NCI-H1436 treated with DMSO at 0.1 percent for 48 hours (cell line): ENCODE measurements around the gene C22orf23.

Experiments
- DNase-seq: peaks from one replicate; lab custom pipeline; 2025; lab: John Stamatoyannopoulos, UW

The C22orf23 gene

DNA sequence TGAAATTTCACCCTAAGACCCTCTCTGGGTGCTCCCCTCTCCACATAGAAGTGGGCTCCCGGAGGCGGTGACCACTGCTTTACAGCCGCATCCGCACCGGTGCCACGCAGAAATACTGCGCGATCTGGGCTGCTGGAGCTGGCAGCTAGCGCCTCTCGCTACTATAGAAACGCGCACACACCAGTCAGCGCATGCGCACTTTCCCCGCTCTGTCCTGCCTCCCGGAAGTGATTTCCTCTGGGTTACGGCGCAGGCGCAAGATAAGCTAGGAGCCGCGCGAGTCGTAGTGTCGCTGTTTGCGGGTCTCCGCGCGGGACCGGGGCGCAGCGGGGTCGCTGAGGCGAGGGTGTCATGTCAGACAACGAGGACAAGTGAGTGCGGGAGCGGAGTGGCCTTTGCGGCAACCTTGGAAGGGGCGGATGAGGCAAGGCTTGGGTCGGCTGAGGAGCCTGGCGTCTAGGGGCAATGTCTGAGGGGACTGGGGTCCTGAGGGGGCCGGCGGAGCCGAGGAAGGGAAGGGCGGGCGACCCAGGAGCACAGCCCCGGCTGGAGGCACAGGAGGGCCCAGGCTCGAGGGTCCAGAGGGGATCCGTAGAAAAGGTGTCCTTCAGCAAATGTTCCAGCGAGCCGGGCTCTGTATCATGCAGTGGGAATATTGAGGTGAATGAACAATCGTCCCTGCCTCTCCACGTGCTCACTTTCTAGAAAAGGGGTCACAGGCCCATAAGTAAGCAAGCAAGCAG lies at the start of gene C22orf23, which contains the start of gene POLR2F:
Gene C22orf23, minus strand, starts transcription at position 165 of the 743 bp plus-strand sequence. CDS start 452 bp downstream, outside the sequence.
Gene POLR2F, plus strand, starts transcription at position 263 of the 743 bp plus-strand sequence. Its CDS starts 89 bp downstream, at position 352.
- peak; percentile 83 for DNase-seq

DNA sequence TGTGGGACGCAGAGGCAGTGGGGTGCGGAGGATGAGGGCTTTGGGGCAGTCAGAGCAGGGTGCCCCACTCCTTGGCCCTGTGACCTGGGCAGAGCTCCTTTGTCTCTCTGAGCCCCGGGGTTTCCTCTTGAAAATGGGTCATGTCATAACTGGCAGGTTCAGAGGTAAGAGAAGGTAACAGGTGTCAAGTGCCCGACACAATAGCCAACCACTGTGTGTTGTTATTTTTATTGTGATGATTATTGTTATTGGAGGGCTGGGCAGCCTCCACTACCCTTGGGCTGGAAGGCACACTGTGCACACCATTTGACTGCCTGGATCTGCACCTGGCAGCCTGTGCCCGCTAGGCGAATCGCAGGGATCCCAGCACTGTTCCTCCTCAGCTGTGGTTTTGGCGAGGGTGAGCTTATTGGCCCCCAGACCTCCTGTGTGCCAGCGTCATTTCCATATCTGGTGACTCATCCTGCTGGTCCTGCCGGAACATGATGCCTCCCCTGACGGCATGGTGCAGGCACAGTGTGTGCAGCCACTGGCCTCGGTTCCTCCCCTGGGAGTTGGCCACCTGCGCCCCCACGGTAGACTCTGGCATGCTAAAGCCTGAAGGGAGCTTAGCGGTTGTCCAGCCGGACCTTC lies 46.4 kb upstream of the C22orf23 start:
- DNase-seq: peak; percentile 23

DNA sequence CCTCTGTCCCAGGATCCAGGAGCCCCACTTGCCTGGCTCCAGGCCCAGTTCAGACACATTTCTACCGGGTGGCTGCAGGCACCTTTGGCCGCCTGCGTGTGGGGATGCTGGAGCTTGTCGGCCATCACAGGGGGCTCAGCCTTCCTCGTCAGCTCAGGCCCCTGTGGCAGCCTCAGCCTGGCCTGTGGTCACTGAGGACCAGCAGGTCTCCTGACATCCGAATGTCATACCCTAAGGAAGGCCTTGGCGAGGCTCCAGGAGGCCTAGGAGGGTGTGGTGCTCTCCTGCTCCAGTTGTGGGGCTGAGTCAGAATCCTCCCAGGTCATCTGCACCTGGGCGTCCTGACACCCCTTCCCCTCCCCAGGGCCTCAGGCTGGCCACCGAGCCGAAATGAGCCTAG lies 45.8 kb upstream of the C22orf23 start:
- no peak for DNase-seq

DNA sequence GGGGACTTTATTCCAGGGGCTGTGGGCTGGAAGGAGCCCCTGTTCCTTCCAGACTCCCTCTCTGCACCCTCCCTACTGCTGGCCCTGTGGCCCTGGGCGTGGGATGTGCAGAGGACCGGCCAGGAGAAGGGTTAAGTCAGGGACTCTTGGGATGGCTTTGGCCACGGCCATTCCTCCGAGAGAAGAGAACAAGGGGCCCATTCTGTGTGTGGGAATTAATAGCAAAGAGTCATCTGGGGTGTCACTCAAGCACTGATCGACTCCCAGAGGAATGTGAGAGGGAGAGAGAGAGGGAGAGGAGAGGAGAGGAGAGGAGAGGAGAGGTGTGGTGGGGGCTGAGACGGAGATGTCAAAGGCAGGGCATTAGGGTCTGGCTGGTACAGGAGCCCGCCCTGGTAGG lies 45.1 kb upstream of the C22orf23 start:
- DNase-seq: no peak

DNA sequence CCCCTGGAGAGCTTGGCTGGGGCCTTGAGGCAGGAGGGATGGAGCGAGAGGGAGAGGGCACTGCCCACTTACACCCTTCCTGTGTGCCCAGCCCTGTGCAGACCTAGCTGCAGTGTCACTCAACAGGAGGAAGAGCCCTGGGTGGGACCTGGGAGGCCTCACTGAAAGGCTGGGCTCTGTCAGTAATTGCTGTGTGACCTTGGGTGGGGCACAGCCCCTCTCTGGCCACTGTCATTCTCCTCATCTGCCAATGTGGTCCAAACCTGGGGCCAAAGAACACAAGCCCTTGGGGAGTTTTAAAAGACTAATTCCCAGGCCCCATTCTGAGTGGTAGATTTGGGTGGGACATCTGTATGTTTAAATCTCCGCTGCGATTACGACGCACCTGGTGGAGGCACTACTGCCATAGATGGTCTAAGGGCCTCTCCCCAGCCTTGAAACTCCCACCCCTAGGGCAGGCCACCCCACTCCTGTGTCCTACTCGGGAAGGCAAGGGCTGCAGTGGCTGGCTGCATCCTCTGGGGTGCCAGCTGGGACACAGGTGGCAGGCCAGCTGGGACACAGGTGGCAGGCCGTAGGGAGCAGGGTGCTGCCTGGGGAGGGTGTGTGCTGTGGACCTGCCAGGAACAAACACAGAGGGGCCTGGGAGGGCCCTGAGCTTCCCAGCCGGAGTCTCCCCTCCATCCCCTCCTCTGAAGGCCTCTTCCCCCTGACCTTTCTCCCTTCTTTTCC lies 43.3 kb upstream of the C22orf23 start:
- no peak for DNase-seq

DNA sequence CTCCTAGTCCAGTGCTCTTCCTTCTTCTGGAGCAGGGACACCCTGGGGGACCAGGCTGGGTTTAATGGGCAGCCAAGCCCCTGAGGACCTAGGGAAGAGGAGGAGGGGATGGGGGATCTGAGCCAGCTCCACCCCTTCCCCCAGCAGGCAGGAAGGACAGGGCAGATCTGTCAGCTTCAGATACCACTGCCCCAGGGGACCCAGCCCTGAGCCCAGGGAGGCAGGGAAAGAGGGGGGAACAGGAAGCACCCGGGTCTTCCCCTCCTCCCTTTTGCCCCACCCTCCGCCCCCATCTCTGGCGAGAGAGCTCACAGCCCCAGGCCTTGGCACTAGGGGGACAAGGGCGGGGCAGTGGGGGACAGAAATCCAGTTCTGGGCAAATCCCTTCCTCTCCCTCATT lies 42.7 kb upstream of the C22orf23 start:
- no peak for DNase-seq

DNA sequence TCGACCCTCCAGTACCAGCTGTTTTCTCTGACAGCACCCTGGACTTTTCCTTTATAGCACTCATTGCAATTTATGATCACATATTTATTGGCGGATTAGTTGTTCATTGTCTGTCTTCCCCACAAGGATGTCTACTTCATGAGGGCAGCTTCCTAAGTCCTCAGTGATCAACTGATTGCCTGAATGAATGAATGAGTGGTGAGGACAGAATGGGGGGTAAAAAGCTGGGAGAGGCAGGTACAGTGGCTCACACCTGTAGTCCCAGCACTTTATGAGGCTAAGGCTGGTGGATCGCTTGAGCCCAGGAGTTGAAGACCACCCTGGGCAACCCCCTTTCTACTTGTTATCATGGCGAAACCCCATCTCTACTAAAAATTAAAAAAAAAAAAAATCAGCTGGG lies 42.1 kb upstream of the C22orf23 start:
- DNase-seq: no peak

DNA sequence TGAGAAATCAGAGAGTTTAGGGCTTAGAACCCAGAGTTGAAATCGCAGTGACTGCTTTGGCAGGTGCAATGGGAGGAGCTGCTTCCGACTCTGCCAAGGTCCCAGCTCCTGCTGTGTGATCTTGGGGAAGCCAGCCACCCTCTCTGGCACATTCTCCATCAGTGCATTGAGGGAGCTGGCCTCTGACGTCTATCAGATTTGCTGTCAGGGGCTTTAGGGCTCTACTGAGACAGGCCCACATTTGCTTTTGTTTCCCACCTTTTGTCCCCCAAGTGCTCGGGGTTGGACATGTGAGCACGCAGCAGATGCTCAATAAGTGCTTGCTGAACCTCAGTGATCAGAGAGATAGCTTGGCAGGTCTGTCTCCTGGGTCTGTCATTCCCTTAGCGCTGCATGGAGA lies 41.6 kb upstream of the C22orf23 start:
- no peak for DNase-seq

DNA sequence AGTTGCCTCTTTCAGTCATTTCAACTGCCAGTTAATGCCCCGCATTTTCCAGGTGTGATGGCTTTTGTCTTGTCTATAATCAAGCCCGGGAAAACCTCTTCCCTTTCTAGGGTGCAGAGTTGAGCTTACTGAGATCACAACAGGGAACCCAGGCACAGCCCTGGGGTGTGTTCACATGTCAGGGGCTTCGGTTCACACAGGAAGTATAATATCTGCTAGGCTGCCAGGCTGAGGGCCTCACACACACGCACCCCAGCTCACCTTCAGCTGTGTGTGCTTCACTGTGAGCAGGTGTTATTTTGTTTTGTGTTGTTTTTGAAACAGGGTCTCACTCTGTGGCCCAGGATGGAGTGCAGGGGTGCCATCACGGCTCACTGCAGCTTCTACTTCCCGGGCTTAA lies 40.6 kb upstream of the C22orf23 start:
- DNase-seq: no peak

DNA sequence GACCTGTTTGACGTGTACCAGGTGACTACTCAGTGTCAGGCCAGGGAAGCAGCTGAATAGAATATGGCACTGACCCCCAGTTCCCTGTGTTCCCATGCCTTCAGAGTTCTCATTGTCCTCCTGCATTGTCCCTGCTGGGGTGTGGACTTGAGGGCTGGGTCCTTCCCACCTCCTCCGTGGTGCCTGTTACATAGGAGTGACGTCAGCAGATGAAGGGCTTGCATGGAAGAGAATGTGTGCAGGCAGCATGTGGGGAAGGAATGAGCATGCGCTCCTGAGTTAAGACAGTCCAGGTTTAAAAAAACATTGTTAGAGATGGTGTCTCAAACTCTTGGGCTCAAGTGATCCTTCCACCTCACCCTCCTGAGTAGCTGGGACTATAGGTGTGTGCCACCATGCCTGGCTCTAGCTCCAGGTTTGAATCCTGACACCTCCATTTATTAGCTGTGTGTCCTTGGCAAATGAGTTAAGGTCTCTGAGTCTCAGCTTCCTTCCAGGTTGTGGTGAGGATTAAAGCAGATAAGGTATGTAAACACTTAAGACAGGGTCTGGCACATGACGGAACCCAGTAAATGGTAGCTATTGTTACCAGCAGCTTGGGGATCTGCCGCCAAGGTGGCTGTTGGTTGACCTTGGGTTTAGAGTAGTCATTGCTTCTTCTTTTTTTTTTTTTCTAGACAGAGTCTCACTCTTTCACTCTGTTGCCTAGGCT lies 38.5 kb upstream of the C22orf23 start:
- DNase-seq: no peak

DNA sequence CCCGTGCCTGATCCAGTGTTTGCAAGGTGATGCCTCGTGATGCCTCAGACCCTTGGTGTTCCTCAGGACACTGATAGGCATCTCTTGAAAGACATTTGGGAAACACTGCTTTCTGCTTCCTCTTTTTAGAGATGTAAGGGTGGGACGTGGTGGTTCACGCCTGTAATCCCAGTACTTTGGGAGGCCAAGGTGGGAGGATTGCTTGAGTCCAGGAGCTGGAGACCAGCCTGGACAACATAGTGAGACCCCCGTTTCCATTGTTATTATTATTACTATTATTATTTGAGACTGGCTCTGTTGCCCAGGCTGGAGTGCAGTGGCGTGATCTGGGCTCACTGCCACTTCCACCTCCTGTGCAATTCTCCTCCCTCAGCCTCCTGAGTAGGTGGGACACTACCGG lies 37.5 kb upstream of the C22orf23 start:
- DNase-seq: no peak

DNA sequence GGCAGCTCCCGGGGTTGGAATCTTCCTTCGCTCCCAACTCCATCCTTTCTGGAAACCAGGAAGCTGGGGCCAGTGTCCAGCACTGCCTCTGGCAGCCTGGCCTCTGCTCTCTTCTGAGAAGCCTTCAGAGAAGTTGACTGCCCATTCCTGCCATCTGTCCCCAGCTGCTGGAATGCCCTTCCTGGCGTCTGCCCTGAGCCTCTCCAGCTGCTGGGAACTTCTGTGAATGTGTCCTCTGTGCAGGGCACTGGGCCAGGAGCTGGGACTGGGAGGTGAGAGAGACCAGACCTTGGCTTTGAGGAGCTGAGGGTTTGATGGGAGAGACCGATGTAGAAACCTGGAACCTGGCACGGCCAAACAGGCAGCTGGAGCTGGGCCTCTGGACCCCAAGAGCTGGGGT lies 36.9 kb upstream of the C22orf23 start:
- no peak for DNase-seq

DNA sequence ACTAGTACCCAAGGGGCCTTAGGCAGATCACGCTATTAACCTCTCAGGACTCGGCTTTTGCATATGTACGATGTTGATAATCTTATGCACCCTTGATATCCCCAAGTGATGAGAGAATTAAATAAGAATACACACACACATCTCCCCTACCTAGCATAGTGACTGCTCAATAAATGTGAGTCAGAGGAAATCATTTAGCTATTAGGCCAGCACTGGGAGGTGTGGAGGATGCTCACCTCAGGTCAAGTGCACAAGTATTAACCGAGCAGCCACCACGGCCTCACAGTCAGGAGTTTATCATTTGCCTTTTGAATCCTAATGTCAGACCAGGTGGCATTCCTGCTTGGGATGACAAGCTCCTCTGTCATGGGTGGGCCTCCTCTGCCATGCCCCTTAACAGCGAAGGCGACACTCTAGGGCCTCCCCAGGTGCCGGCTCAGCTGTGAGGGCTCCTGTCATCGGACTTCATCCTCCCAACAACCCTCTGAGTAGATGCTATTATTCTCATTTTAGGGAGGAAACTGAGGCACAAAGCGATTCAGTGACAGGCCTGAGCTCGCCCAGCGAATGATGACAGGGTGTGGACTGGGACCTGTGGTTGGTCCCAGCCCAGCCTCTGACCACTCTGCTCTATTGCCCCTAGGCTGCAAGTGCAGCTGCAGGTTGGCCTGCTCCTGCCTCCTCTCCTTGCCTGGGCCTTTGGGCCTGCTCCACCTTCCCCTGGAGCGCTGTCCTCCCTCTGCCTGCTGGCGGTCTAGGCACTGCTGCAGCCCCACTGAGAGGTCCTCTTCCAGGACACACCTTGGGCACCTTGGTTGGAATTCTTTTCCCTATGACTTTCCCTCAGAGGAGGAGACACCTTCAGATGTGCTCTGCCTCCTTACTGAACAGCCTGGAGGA lies 36.0 kb upstream of the C22orf23 start:
- no peak for DNase-seq

DNA sequence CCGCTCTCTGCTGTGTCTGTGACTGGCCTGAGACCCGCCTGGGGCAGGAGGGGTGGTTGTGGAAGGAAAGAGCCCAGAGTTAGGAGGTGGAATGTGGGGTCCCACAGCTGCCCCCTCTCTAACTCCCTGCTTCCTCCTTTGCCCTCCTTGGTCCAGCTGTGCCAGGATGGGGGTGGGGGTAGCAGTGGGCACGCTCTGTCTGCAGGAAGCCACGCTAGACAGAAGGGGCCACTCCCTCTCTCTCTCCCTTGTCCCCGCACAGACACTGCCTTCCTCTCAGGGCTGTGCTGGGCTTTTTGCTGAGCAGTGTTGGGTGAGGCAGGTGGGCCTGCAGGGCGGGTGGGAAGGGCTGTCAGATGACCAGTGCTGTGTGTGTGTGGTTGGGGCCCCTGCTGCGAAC lies 33.0 kb upstream of the C22orf23 start:
- DNase-seq: no peak

DNA sequence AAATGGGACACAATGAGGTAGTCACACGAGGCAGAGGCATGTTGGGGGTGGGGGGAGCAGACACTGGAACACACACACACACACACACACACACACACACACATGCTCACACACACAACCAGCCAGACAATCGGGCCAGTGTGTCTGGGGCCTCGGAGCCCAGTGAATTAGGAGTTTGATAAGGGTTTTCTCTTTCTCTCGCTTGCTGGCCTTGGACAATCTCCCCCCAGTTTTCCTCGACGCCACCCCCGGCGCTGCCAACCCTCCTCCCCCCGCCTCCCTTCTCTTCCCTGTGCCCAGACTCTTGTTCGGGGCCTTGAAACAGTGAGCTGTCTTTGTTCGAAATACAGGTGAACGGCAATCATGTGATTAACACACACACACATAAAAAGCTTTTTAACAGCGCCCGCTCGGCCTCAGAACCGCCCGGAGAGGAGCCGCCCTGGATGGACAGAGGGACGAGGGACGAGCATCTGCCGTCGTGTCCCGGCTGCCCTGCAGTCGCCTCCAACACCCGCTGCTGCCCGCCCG lies 32.4 kb upstream of the C22orf23 start:
- DNase-seq: no peak

DNA sequence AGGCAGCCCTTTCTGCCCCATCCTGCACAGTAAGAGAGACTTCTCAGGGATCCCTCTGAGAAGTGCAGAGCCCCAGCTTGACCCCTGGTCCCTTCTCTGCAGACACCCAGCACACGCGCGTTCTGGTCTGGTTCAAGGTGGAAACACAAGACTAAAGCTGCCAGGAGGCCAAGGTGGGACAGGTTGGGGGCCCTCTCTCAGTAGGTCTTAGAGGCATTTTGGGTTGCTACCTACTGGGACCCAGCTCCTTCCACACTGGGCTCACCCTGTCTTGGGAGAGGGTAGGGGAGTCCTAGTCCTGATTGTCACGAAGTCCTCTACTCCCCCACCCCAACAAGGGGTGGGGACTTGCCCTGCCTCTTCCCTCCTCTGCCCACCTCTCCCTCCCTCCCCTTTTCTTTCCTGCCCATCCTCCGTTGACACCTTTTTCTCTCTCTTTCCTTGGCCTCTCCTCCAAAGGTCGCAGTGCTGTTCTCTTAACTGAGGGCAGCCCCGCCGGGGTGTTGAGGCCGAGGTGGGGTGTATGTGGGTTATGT lies 31.7 kb upstream of the C22orf23 start:
- no peak for DNase-seq

DNA sequence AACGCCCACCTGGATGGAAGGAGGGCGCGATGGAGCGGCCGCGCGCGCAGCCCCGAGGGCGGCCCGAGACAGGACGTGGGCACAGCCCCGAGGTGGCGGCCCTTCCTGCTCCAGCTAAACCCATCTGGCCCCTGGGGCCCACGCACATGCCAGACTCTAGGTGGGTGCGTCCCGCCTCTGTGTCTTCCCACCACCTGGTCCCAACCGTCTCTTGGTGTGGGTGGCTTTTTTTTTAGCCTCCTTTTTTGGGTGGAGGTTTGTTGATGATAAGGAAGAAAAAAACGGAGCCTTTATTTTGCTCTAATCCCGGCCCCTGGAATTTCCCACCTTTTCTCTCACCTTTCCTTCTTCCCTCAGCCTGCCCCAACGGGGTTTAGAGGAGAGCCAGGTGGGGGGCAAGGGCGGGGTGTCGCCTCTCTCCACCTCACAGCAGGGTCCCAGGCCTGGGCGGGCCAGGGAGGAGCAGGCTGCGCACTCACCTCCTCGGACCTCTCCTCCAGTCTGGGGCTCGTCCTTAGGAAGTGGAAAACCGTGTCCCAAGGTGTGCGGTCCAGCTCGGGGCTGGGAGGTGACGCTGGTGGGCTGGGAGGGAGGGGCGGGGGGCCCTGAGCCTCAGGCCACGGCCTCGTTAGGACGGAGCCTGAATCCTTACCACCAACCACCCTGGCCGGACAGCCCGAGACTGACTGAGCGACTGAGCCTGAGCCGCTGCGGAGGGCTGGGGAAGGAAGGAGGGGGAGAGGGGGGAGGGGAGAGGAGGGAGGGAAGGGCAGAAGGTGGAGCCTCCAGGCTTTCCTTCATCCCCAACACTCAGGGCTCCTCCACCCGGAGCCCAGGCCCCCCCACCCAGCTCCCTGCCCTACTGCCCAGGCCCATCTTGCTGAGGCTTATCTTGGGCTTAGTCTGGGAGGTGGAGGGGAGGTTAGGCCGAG lies 30.7 kb upstream of the C22orf23 start, which contains the start of gene SOX10:
Gene SOX10, minus strand, starts transcription at position 696 of the 932 bp plus-strand sequence. CDS start 771 bp downstream, outside the sequence.
- DNase-seq: no peak

DNA sequence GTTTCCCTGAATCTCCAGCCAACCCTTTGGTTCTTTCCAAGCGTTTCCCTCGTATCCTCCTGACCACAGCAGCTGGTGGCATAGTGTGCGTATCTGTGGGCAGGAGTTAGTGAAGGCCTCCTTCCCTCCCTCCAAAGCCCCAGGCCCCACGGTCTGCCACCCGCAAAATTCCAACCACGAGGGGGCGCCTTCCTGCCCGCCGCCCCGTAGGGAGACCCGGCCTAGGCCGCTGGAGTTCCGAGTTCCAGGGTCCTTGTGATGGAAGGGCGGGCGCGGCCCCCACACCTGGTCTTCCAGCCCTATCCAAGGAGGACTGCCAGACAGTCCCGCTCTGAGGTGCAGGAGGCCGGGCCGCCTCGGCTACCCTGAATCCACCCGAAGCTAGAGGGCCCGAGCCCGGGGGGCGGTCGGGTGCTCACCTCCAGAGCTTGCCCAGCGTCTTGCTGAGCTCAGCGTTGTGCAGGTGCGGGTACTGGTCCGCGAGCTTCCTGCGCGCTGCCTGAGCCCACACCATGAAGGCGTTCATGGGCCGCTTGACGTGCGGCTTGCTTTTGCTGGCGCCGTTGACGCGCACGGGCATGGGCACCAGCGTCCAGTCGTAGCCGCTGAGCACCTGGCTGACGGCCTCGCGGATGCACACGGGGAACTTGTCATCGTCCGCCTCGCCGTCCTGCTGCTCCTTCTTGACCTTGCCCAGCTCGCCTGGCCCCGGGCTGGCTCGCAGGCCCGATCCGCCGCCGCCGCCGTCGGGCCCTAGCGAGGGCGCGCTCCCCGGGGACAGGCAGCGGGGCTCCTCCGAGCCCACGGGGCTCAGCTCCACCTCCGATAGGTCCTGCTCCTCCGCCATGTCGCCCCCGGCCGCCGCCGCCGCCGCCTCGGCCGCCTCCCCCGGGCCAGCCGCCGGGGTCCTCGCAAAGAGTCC lies 29.8 kb upstream of the C22orf23 start:
- DNase-seq: no peak
